ENCODE measurements around the gene PTPRN2.

DNA sequence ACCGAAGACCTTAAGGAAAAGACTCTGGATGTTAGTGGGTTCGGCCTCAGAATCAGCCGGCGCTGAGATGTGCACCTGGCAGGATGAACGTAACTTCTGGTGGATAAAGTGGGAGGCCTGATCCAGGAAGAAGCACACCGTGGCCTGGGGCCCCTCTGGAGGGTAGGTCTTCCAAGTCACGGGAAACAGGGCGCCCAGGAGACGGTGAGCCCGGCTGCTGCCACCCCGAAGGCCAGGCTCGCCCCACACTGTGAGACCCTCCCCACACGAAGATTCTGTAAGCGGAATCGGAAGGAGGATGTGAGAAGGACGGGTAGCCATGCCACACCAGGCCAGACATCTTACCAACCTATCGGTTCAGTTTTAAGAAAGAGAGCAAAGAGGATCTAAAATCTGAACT lies 971.8 kb downstream of the PTPRN2 start:
- TF ChIP-seq CTCF (IDR thresholded peaks at IDR 0.05; ENCODE audit: low read depth, low read length) (no peak), POLR2A (IDR thresholded peaks at IDR 0.05; ENCODE audit: extremely low read depth, insufficient read length) (no peak)
- TF ChIP-seq, protein P1, sequence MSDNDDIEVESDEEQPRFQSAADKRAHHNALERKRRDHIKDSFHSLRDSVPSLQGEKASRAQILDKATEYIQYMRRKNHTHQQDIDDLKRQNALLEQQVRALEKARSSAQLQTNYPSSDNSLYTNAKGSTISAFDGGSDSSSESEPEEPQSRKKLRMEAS (IDR thresholded peaks at IDR 0.05; ENCODE audit: low read depth, low read length) = no peak
